H9 (cell line): ENCODE results near the gene CIPC. TPM values are rescaled to one million over a fixed set of nuclear protein-coding genes. Genes with fewer than 3 reads are reported as not detected.

Source experiments
- DNase-seq: peaks from one replicate; pipeline ENCODE4 v3.0.0-alpha.2; 2017
- H2AFZ ChIP-seq: one replicate; pipeline ENCODE4 v1.6.1; 2013; ENCODE audit warnings: mild to moderate bottlenecking, low read length, control low read depth, moderate library complexity
- H2AK5ac ChIP-seq: 2 replicates; pipeline ENCODE4 v1.6.1; 2013; ENCODE audit warnings: low read length, control low read depth, mixed read lengths; ENCODE audit not compliant: insufficient read length
- H2BK120ac ChIP-seq: one replicate; pipeline ENCODE4 v1.6.1; 2013; ENCODE audit warnings: low read depth, mild to moderate bottlenecking, low read length, control low read depth, inconsistent platforms; ENCODE audit not compliant: poor library complexity, severe bottlenecking
- H2BK12ac ChIP-seq: 2 replicates; pipeline ENCODE4 v1.6.1; 2013; ENCODE audit warnings: low read length, control low read depth, mixed read lengths, low read depth; ENCODE audit not compliant: insufficient read length
- H2BK15ac ChIP-seq: 2 replicates; pipeline ENCODE4 v1.6.1; 2013; ENCODE audit warnings: low read depth, low read length, control low read depth
- H2BK20ac ChIP-seq: one replicate; pipeline ENCODE4 v1.6.1; 2013; ENCODE audit warnings: low read depth, mild to moderate bottlenecking, low read length, control low read depth, inconsistent platforms; ENCODE audit not compliant: poor library complexity, severe bottlenecking
- H2BK5ac ChIP-seq: 2 replicates; pipeline ENCODE4 v1.6.1; 2013; ENCODE audit warnings: low read length, control low read depth, mixed read lengths; ENCODE audit not compliant: insufficient read length
- H3K14ac ChIP-seq: 2 replicates; pipeline ENCODE4 v1.6.1; 2013; ENCODE audit warnings: low read length, control low read depth; ENCODE audit not compliant: insufficient read depth
- H3K18ac ChIP-seq: 2 replicates; pipeline ENCODE4 v1.6.1; 2013; ENCODE audit warnings: low read depth, mild to moderate bottlenecking, mixed read lengths, low read length, control low read depth; ENCODE audit not compliant: insufficient read length
- H3K23ac ChIP-seq: 2 replicates; pipeline ENCODE4 v1.6.1; 2013; ENCODE audit warnings: low read length, control low read depth, mixed read lengths, low read depth; ENCODE audit not compliant: insufficient read length
- H3K23me2 ChIP-seq: 2 replicates; pipeline ENCODE4 v1.6.1; 2013; ENCODE audit warnings: low read depth, mild to moderate bottlenecking, mixed read lengths, low read length, control low read depth; ENCODE audit not compliant: insufficient read length, poor library complexity, severe bottlenecking
- H3K27ac ChIP-seq: 2 replicates; pipeline ENCODE4 v1.5.1; 2013; ENCODE audit warnings: low read length, control low read depth, mixed read lengths, low read depth; ENCODE audit not compliant: insufficient read length
- H3K27me3 ChIP-seq: 2 replicates; pipeline ENCODE4 v1.6.1; 2013; ENCODE audit warnings: low read length, control low read depth, inconsistent platforms; ENCODE audit not compliant: insufficient read depth
- H3K4ac ChIP-seq: 2 replicates; pipeline ENCODE4 v1.6.1; 2013; ENCODE audit warnings: low read depth, mild to moderate bottlenecking, control low read depth, inconsistent platforms, low read length, moderate library complexity
- H3K4me1 ChIP-seq: 2 replicates; pipeline ENCODE4 v1.6.1; 2013; ENCODE audit warnings: low read length, control low read depth, inconsistent platforms; ENCODE audit not compliant: insufficient read depth
- H3K4me2 ChIP-seq: 2 replicates; pipeline ENCODE4 v1.6.1; 2013; ENCODE audit warnings: low read length, control low read depth, mixed read lengths; ENCODE audit not compliant: insufficient read length, insufficient read depth
- H3K56ac ChIP-seq: 2 replicates; pipeline ENCODE4 v1.6.1; 2013; ENCODE audit warnings: low read depth, mild to moderate bottlenecking, mixed read lengths, low read length, control low read depth; ENCODE audit not compliant: insufficient read length
- H3K79me1 ChIP-seq: 2 replicates; pipeline ENCODE4 v1.6.1; 2013; ENCODE audit warnings: low read depth, mild to moderate bottlenecking, moderate library complexity, low read length, control low read depth, inconsistent platforms; ENCODE audit not compliant: insufficient read depth, poor library complexity, severe bottlenecking
- H3K79me2 ChIP-seq: 2 replicates; pipeline ENCODE4 v1.6.1; 2013; ENCODE audit warnings: low read length, control low read depth, inconsistent platforms; ENCODE audit not compliant: insufficient read depth
- H3K9ac ChIP-seq: 2 replicates; pipeline ENCODE4 v1.6.1; 2013; ENCODE audit warnings: low read length, control low read depth, mixed read lengths; ENCODE audit not compliant: insufficient read length; ENCODE audit errors: extremely low read depth
- H3K9me3 ChIP-seq: one replicate; pipeline ENCODE4 v1.6.1; 2013; ENCODE audit warnings: low read depth, low read length, inconsistent platforms; ENCODE audit not compliant: control insufficient read depth
- H3T11ph ChIP-seq: one replicate; pipeline ENCODE4 v1.6.1; 2013; ENCODE audit warnings: mild to moderate bottlenecking, low read length, control low read depth, inconsistent platforms
- H4K20me1 ChIP-seq: one replicate; pipeline ENCODE4 v1.6.1; 2013; ENCODE audit not compliant: control insufficient read depth, insufficient read length, insufficient read depth
- H4K5ac ChIP-seq: 2 replicates; pipeline ENCODE4 v1.6.1; 2013; ENCODE audit warnings: low read depth, mild to moderate bottlenecking, mixed read lengths, low read length, control low read depth; ENCODE audit not compliant: insufficient read length
- H4K8ac ChIP-seq: replicated peaks from 2 replicates; pipeline ENCODE4 v1.6.1; 2013; ENCODE audit warnings: low read length, control low read depth, mixed read lengths, low read depth; ENCODE audit not compliant: insufficient read length
- H4K91ac ChIP-seq: 2 replicates; pipeline ENCODE4 v1.6.1; 2013; ENCODE audit warnings: low read depth, mild to moderate bottlenecking, moderate library complexity, mixed read lengths, low read length, control low read depth; ENCODE audit not compliant: insufficient read length
- H3K27ac Mint-ChIP-seq, 3 experiments: 2 replicates in 2 of 3; 3 replicates in 1 of 3; pipeline ENCODE4 v1.8.0; 2020 to 2021; ENCODE audit warnings: mixed read lengths in 3 of 3, mild to moderate bottlenecking in 1 of 3, moderate library complexity in 1 of 3
- H3K27me3 Mint-ChIP-seq: 2 replicates; pipeline ENCODE4 v1.8.0; 2021; ENCODE audit warnings: low read depth, mild to moderate bottlenecking, moderate library complexity, mixed read lengths
- H3K36me3 Mint-ChIP-seq, 3 experiments: 2 replicates in 2 of 3; 3 replicates in 1 of 3; pipeline ENCODE4 v1.8.0; 2020 to 2021; ENCODE audit warnings: low read depth in 3 of 3, mixed read lengths in 3 of 3; ENCODE audit not compliant: insufficient read depth in 1 of 3
- H3K4me1 Mint-ChIP-seq, 2 experiments: 2 replicates each; pipeline ENCODE4 v1.8.0; 2020; ENCODE audit warnings: mixed read lengths in 2 of 2
- H3K4me3 Mint-ChIP-seq, 2 experiments: 2 replicates in 1 of 2; 3 replicates in 1 of 2; pipeline ENCODE4 v1.8.0; 2020 to 2021; ENCODE audit warnings: mild to moderate bottlenecking in 2 of 2, mixed read lengths in 2 of 2, moderate library complexity in 1 of 2
- H3K9me3 Mint-ChIP-seq, 2 experiments: 2 replicates in 1 of 2; 3 replicates in 1 of 2; pipeline ENCODE4 v1.8.0; 2020; ENCODE audit warnings: mild to moderate bottlenecking in 2 of 2, mixed read lengths in 2 of 2, moderate library complexity in 1 of 2
- CTCF ChIP-seq: fragments of 200-600 bp; sonication (generic); conservative IDR thresholded peaks from 3 replicates; pipeline ENCODE4 v1.8.0; 2021; ENCODE audit warnings: antibody characterized with exemption, mild to moderate bottlenecking
- WGBS: extraction: QIAGEN DNeasy Blood & Tissue Kit; methylation state at CpG from one replicate; pipeline ENCODE4 v1.1.7; 2013; ENCODE audit warnings: missing lambda C conversion rate, low lambda C conversion rate, mixed read lengths; ENCODE audit not compliant: insufficient read length; ENCODE audit errors: extremely low coverage; 5-methylcytosine and 5-hydroxymethylcytosine counted together
- total RNA-seq: library from RNA; stranded (reverse); gene quantifications from 2 replicates; pipeline ENCODE4 v1.2.1, GENCODE V29; 2021

CIPC gene
- total RNA-seq, 1 experiment from 2014 or later: 23.4 TPM

DNA sequence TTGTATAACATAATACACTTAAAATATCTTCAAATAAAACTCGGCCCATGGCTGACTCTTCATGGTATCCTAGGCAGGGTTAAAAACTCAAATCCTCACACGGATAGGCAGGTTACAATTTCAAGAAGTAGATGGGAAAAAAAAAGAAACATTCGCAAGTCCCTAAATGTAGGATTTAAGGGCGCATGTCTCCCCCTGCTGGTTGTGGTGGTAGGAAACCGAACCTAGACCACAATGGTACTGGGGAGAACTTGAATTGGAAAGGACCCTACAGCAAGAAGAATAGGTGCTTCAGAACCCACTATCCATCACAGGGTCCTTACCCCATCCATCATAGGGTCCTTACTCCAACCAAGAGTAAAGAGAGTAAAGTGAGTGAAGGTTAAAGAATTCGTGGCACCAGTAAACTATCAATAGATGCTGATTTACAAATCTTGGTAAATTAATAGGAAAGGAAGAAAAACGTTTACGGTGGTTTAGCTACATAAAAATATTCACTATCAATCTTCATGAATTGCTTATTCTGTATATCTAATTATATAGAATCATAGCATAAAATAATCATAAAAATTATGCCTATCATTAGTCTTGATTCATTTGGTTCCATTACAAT is 3.3 kb upstream of the CIPC start:
- H3K4me3 Mint-ChIP-seq: no peak overlapping the region; a peak in 1 of 5 replicates
- Histone ChIP-seq H3K27ac (no peak overlapping the region), H3K9me3 (peaks cover 10% of the 10 kb centered on the region), H3T11ph (no peak overlapping the region), H4K20me1 (no peaks in the 10 kb centered on the region), H3K18ac (no peak overlapping the region), H2BK20ac (no peak overlapping the region), H3K4me1 (peaks cover 2% of the 10 kb centered on the region; the same call in 1 of the 2 replicates), H3K56ac (no peak overlapping the region), H3K14ac (no peak overlapping the region), H2BK120ac (no peak overlapping the region), H3K9ac (no peak overlapping the region), H4K91ac (no peak overlapping the region), H2AFZ (no peak overlapping the region), H3K23me2 (peaks cover 13% of the 10 kb centered on the region), H3K4me2 (no peak overlapping the region), H3K79me1 (no peaks in the 10 kb centered on the region), H3K79me2 (peaks cover 5% of the 10 kb centered on the region; the same call in 1 of the 2 replicates), H3K4ac (no peak overlapping the region), H3K27me3 (no peaks in the 10 kb centered on the region), H2BK12ac (no peak overlapping the region), H2BK5ac (no peak overlapping the region), H2AK5ac (no peak overlapping the region), H4K8ac (no peak overlapping the region), H4K5ac (no peak overlapping the region), H3K23ac (no peak overlapping the region), H2BK15ac (no peak overlapping the region)
- peaks cover 2% of the 10 kb centered on the region; the same call in 1 of the 2 replicates for H3K27me3 Mint-ChIP-seq
- peak; percentile 90 for TF ChIP-seq CTCF
- peaks cover 34 to 41% of the 10 kb centered on the region in 2 experiments for H3K4me1 Mint-ChIP-seq
- no CpG with 5 or more reads among the region's 8 CpGs for WGBS
- peaks cover 14 to 18% of the 10 kb centered on the region in 2 experiments for H3K9me3 Mint-ChIP-seq
- peaks cover 7 to 15% (median 8%) of the 10 kb centered on the region in 3 experiments for H3K36me3 Mint-ChIP-seq
- DNase-seq: peak; percentile 85
- H3K27ac Mint-ChIP-seq: no peak overlapping the region
